ENCODE results near the gene BTRC.

DNA sequence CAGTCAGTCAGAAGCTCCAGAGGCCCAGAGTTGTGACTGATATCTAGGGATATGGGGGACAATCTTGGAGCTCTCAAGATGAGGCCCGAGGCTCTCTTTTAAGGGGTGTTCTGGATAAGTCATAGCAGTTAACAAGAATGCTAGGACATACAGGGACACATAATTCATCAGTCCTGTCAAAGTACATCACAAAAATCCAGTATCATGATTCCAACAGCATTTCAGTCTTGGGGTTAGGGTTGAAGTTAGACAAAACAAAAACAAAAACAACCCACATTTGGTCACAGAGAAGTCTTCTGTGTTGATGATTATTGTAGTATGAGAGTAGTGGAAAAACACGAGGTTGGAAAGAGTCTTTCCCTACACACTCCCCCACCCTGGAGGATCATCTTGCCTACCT is 39.4 kb downstream of the BTRC start:
- TF ChIP-seq POLR2A (IDR thresholded peaks at IDR 0.05; ENCODE audit: low read depth, low read length) (no peak), EZH2 (IDR thresholded peaks at IDR 0.05; ENCODE audit: borderline replicate concordance, low read depth, low read length, severe bottlenecking) (no peak), MYC (IDR thresholded peaks at IDR 0.05; ENCODE audit: low read depth, low read length) (no peak), FOS (IDR thresholded peaks at IDR 0.05; ENCODE audit: borderline replicate concordance, insufficient read depth, low read length) (no peak), JUN (IDR thresholded peaks at IDR 0.05; ENCODE audit: borderline replicate concordance, insufficient read depth, insufficient read length, low read depth) (no peak), POLR2AphosphoS5 (IDR thresholded peaks at IDR 0.05; ENCODE audit: insufficient read depth, low read depth, low read length) (no peak)
- TF ChIP-seq, protein P1, sequence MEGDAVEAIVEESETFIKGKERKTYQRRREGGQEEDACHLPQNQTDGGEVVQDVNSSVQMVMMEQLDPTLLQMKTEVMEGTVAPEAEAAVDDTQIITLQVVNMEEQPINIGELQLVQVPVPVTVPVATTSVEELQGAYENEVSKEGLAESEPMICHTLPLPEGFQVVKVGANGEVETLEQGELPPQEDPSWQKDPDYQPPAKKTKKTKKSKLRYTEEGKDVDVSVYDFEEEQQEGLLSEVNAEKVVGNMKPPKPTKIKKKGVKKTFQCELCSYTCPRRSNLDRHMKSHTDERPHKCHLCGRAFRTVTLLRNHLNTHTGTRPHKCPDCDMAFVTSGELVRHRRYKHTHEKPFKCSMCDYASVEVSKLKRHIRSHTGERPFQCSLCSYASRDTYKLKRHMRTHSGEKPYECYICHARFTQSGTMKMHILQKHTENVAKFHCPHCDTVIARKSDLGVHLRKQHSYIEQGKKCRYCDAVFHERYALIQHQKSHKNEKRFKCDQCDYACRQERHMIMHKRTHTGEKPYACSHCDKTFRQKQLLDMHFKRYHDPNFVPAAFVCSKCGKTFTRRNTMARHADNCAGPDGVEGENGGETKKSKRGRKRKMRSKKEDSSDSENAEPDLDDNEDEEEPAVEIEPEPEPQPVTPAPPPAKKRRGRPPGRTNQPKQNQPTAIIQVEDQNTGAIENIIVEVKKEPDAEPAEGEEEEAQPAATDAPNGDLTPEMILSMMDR (IDR thresholded peaks at IDR 0.05; ENCODE audit: extremely low read depth in 1 of 2, insufficient read depth in 1 of 2, low read depth in 1 of 2, low read length in 2 of 2), result no peak
- TF ChIP-seq, protein P2, sequence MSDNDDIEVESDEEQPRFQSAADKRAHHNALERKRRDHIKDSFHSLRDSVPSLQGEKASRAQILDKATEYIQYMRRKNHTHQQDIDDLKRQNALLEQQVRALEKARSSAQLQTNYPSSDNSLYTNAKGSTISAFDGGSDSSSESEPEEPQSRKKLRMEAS (IDR thresholded peaks at IDR 0.05; ENCODE audit: insufficient read depth, insufficient read length), result no peak
